Breast epithelium (tissue), 3 donors: ENCODE results near the gene E2F4.

ENCODE experiments used
- CTCF ChIP-seq, 3 donors: fragments of 450-650 bp; IDR thresholded peaks; one replicate each; pipeline ENCODE4 v1.5.1; 2016 to 2017; ENCODE audit warnings: antibody characterized with exemption in 3 of 3, mild to moderate bottlenecking in 3 of 3, moderate library complexity in 3 of 3
- POLR2A ChIP-seq: fragments of 450-650 bp; IDR thresholded peaks from one replicate; pipeline ENCODE4 v1.6.1; 2016; ENCODE audit warnings: antibody characterized with exemption, mild to moderate bottlenecking, moderate library complexity
- POLR2AphosphoS5 ChIP-seq, 3 donors: sonication (generic); formaldehyde crosslinking; IDR thresholded peaks; one replicate each; pipeline ENCODE4 v1.6.1; 2017; ENCODE audit warnings: antibody characterized with exemption in 3 of 3

DNA sequence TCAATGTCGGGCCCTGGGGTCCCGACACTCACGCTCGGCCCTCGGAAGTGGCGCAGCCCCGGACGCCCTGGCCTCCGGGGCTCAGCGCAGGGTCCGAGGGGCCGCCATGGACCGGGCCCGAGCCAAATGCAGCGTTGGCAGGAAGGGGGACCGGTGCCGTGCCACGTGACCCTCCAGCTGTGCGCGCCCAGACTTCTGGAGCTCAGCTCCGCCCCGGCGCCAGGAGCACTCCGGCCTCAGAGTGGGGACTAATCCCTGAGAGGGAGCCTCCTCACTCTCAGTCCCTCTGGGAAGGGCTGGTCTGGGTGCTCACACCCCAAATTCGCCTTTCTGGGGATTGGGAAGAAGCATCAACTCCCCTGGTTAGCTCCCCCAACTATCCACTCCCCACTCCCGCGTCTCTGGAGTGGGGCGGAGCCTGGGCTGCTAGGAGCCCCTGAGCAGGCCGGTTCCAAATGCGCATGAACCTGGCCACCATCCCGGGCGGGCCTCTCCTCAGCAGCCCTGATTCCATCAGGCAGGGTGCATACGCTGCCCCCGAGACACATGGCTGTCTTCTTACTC, 41.0 kb upstream of the E2F4 start, which contains the start of gene B3GNT9:
- TF ChIP-seq CTCF (IDR thresholded peaks at IDR 0.05) (no peak), POLR2A (no peak), POLR2AphosphoS5 (IDR thresholded peaks at IDR 0.05) (peak in 2 of 3 donors; percentile 9 to 21)
